Neural progenitor cell (in vitro differentiated cells): ENCODE results near the gene PNPLA5. TPM values are rescaled to one million over a fixed set of nuclear protein-coding genes. Genes with fewer than 3 reads are reported as not detected.

Experiments used
- DNase-seq: peaks from one replicate; pipeline ENCODE4 v3.0.0-alpha.2; 2016; ENCODE audit warnings: low spot score
- H2AFZ ChIP-seq: fragments of 200-600 bp; sonication (generic); replicated peaks from 2 replicates; pipeline ENCODE4 v1.6.1; 2016; ENCODE audit warnings: antibody characterized with exemption
- H3F3A ChIP-seq: fragments of 200-600 bp; sonication (generic); 2 replicates; pipeline ENCODE4 v1.6.1; 2016; ENCODE audit warnings: antibody characterized with exemption, low read depth
- H3K27ac ChIP-seq: fragments of 200-600 bp; sonication (generic); 2 replicates; pipeline ENCODE4 v1.5.1; 2016; ENCODE audit warnings: mild to moderate bottlenecking
- H3K27me3 ChIP-seq: fragments of 200-600 bp; sonication (generic); 2 replicates; pipeline ENCODE4 v1.6.1; 2016; ENCODE audit warnings: mild to moderate bottlenecking, moderate library complexity
- H3K36me3 ChIP-seq: fragments of 200-600 bp; sonication (generic); 2 replicates; pipeline ENCODE4 v1.5.1; 2016
- H3K4me1 ChIP-seq: fragments of 200-600 bp; sonication (generic); 2 replicates; pipeline ENCODE4 v1.6.1; 2016; ENCODE audit warnings: mixed run types
- H3K4me2 ChIP-seq: fragments of 200-600 bp; sonication (generic); 2 replicates; pipeline ENCODE4 v1.6.1; 2016
- H3K4me3 ChIP-seq: fragments of 200-600 bp; sonication (generic); 2 replicates; pipeline ENCODE4 v1.5.1; 2016
- H3K79me2 ChIP-seq: fragments of 200-600 bp; sonication (generic); 2 replicates; pipeline ENCODE4 v1.6.1; 2016; ENCODE audit warnings: low read depth
- H3K9ac ChIP-seq: fragments of 200-600 bp; sonication (generic); 2 replicates; pipeline ENCODE4 v1.6.1; 2016
- H3K9me3 ChIP-seq: fragments of 200-600 bp; sonication (generic); 2 replicates; pipeline ENCODE4 v1.5.1; 2016; ENCODE audit warnings: low read depth
- H4K20me1 ChIP-seq: fragments of 200-600 bp; sonication (generic); 2 replicates; pipeline ENCODE4 v1.6.1; 2016; ENCODE audit warnings: low read depth
- H3K27ac Mint-ChIP-seq: 3 replicates; pipeline ENCODE4 v1.8.0; 2021; ENCODE audit warnings: mixed read lengths
- H3K27me3 Mint-ChIP-seq: 2 replicates; pipeline ENCODE4 v1.8.0; 2022; ENCODE audit warnings: low read depth, mild to moderate bottlenecking, inconsistent platforms, moderate library complexity, mixed read lengths; ENCODE audit not compliant: insufficient read depth
- H3K36me3 Mint-ChIP-seq: 3 replicates; pipeline ENCODE4 v1.8.0; 2021; ENCODE audit warnings: mixed read lengths
- H3K4me1 Mint-ChIP-seq: 3 replicates; pipeline ENCODE4 v1.8.0; 2021; ENCODE audit warnings: mixed read lengths
- H3K4me3 Mint-ChIP-seq: 3 replicates; pipeline ENCODE4 v1.8.0; 2021; ENCODE audit warnings: mild to moderate bottlenecking, moderate library complexity, mixed read lengths
- H3K9me3 Mint-ChIP-seq: 3 replicates; pipeline ENCODE4 v1.8.0; 2020; ENCODE audit warnings: mixed read lengths
- CTCF ChIP-seq: fragments of 200-600 bp; sonication (generic); IDR thresholded peaks from 2 replicates; pipeline ENCODE4 v1.5.1; 2017; ENCODE audit warnings: antibody characterized with exemption, mild to moderate bottlenecking
- EZH2 ChIP-seq: fragments of 200-600 bp; sonication (generic); IDR thresholded peaks from 2 replicates; pipeline ENCODE4 v1.6.1; 2017; ENCODE audit warnings: antibody characterized with exemption, mild to moderate bottlenecking, moderate library complexity
- EZH2phosphoT487 ChIP-seq: fragments of 200-600 bp; sonication (generic); IDR thresholded peaks from 2 replicates; pipeline ENCODE4 v1.6.1; 2017; ENCODE audit warnings: antibody characterized with exemption
- total RNA-seq: library from RNA; depleted of rRNA; stranded (reverse); fragments of >200 nt; gene quantifications from 2 replicates; pipeline ENCODE4 v1.2.3, GENCODE V29; 2015; ENCODE audit warnings: low replicate concordance

The PNPLA5 gene
- total RNA-seq, 1 donor from 2014 or later: 0.11 TPM

GRCh38 chr22:43880541-43880991, 11.2 kb downstream of the PNPLA5 start:
- Histone ChIP-seq H2AFZ (no peak overlapping the region), H4K20me1 (peaks cover 2% of the 10 kb centered on the region), H3K79me2 (no peaks in the 10 kb centered on the region), H3K4me2 (no peak overlapping the region), H3K4me1 (no peaks in the 10 kb centered on the region), H3K9ac (no peak overlapping the region), H3K27ac (no peak overlapping the region), H3F3A (no peaks in the 10 kb centered on the region), H3K36me3 (no peaks in the 10 kb centered on the region), H3K4me3 (no peak overlapping the region), H3K9me3 (no peaks in the 10 kb centered on the region), H3K27me3 (no peaks in the 10 kb centered on the region)
- DNase-seq: no peak
- Mint-ChIP-seq H3K4me1 (peaks cover 10% of the 10 kb centered on the region), H3K9me3 (no peaks in the 10 kb centered on the region), H3K36me3 (no peaks in the 10 kb centered on the region), H3K27ac (no peak overlapping the region), H3K4me3 (no peak overlapping the region), H3K27me3 (peaks cover 14% of the 10 kb centered on the region)
- TF ChIP-seq EZH2phosphoT487 (no peak), CTCF (no peak), EZH2 (no peak)

GRCh38 chr22:43879901-43880540, 11.8 kb downstream of the PNPLA5 start:
- TF ChIP-seq CTCF: no peak
- TF ChIP-seq EZH2phosphoT487: no peak
- no peak for TF ChIP-seq EZH2
- Histone ChIP-seq H3K9me3 (no peaks in the 10 kb centered on the region), H4K20me1 (peaks cover 2% of the 10 kb centered on the region), H3F3A (no peaks in the 10 kb centered on the region), H3K4me3 (no peak overlapping the region), H3K27ac (no peak overlapping the region), H3K79me2 (no peaks in the 10 kb centered on the region), H3K4me2 (no peak overlapping the region), H3K36me3 (no peaks in the 10 kb centered on the region), H3K9ac (no peak overlapping the region), H2AFZ (no peak overlapping the region), H3K4me1 (no peaks in the 10 kb centered on the region), H3K27me3 (no peaks in the 10 kb centered on the region)
- no peaks in the 10 kb centered on the region for H3K9me3 Mint-ChIP-seq
- no peaks in the 10 kb centered on the region for H3K36me3 Mint-ChIP-seq
- no peak overlapping the region for H3K27ac Mint-ChIP-seq
- H3K27me3 Mint-ChIP-seq: peaks cover 16% of the 10 kb centered on the region
- H3K4me1 Mint-ChIP-seq: peaks cover 10% of the 10 kb centered on the region
- no peak for DNase-seq
- H3K4me3 Mint-ChIP-seq: no peak overlapping the region

GRCh38 chr22:43878831-43879550, 12.8 kb downstream of the PNPLA5 start:
- H3K36me3 ChIP-seq: no peaks in the 10 kb centered on the region
- H3K4me3 Mint-ChIP-seq: no peak overlapping the region
- H3K27me3 Mint-ChIP-seq: peaks cover 14% of the 10 kb centered on the region
- H3K9me3 ChIP-seq: no peaks in the 10 kb centered on the region
- peaks cover 2% of the 10 kb centered on the region for H4K20me1 ChIP-seq
- H3K4me1 ChIP-seq: no peaks in the 10 kb centered on the region
- H3K27ac ChIP-seq: no peak overlapping the region
- H3K36me3 Mint-ChIP-seq: no peaks in the 10 kb centered on the region
- TF ChIP-seq EZH2phosphoT487: no peak
- no peak for TF ChIP-seq EZH2
- no peak for TF ChIP-seq CTCF
- no peaks in the 10 kb centered on the region for H3F3A ChIP-seq
- H3K27ac Mint-ChIP-seq: no peak overlapping the region
- no peak overlapping the region for H2AFZ ChIP-seq
- H3K9me3 Mint-ChIP-seq: no peaks in the 10 kb centered on the region
- no peak overlapping the region for H3K9ac ChIP-seq
- peaks cover 10% of the 10 kb centered on the region for H3K4me1 Mint-ChIP-seq
- H3K27me3 ChIP-seq: no peaks in the 10 kb centered on the region
- no peak overlapping the region for H3K4me3 ChIP-seq
- no peak for DNase-seq
- no peaks in the 10 kb centered on the region for H3K79me2 ChIP-seq
- no peak overlapping the region for H3K4me2 ChIP-seq
